Suprapubic skin (tissue), 4 donors: Measurements from ENCODE around the gene PCIF1.

Source experiments
- EP300 ChIP-seq: sonication (generic); formaldehyde crosslinking; IDR thresholded peaks from one replicate; pipeline ENCODE4 v1.6.1; 2017; ENCODE audit warnings: antibody characterized with exemption
- POLR2AphosphoS5 ChIP-seq, 3 donors: sonication (generic); formaldehyde crosslinking; IDR thresholded peaks; one replicate each; pipeline ENCODE4 v1.6.1; 2017; ENCODE audit warnings: antibody characterized with exemption in 3 of 3
- TF ChIP-seq, protein P1 (sequence below), 2 donors: fragments of 200-600 bp in 1 of 2; fragments of 450-650 bp in 1 of 2; sonication (generic) in 1 of 2; IDR thresholded peaks; one replicate each; pipeline ENCODE4 v1.5.1; 2016 to 2019; ENCODE audit warnings: antibody characterized with exemption in 2 of 2, mild to moderate bottlenecking in 1 of 2, moderate library complexity in 1 of 2

DNA sequence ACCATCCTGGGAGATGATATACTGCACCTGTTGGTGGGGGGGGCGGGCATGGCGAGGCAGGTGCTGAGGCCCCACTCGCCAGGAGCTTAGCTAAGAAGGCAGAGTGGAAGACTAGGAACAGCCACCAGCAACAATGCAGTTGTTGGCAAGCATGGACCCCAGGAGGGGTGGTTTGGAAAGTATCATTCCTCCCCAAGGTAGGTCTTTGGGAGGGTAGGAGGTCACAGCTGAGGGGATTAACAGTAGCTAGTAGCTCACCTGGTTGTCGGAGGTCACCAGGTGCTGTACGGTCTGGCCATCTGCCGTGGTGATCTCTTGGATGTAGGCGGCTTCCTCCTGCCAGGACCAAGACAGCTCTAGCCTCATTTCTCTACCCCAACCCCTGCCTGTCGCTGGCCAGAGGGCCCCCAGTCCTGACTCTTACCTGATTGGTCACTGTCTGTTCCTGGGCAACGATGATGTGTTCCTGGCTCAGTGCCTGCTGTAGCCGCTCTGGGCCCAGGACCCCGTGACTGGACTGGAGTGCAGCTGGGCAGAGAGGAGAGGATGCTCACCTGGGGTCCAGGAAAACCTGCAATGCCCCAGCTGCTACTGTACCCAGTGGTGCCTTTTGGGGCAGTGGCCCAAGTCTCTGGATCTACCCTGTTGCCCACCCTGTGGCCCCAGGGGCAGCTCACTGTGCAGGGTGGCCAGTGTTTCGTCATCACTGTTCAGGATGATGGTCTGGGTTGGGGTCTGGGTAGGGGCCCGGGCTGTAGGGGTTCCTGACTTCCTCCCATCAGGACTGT, 15.3 kb downstream of the PCIF1 start:
- TF ChIP-seq EP300 (no peak), POLR2AphosphoS5 (IDR thresholded peaks at IDR 0.05) (no peak)
- TF ChIP-seq, protein P1, sequence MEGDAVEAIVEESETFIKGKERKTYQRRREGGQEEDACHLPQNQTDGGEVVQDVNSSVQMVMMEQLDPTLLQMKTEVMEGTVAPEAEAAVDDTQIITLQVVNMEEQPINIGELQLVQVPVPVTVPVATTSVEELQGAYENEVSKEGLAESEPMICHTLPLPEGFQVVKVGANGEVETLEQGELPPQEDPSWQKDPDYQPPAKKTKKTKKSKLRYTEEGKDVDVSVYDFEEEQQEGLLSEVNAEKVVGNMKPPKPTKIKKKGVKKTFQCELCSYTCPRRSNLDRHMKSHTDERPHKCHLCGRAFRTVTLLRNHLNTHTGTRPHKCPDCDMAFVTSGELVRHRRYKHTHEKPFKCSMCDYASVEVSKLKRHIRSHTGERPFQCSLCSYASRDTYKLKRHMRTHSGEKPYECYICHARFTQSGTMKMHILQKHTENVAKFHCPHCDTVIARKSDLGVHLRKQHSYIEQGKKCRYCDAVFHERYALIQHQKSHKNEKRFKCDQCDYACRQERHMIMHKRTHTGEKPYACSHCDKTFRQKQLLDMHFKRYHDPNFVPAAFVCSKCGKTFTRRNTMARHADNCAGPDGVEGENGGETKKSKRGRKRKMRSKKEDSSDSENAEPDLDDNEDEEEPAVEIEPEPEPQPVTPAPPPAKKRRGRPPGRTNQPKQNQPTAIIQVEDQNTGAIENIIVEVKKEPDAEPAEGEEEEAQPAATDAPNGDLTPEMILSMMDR (IDR thresholded peaks at IDR 0.05), result no peak
